ENCODE results near the gene ATP5PB.

Gene ATP5PB

DNA sequence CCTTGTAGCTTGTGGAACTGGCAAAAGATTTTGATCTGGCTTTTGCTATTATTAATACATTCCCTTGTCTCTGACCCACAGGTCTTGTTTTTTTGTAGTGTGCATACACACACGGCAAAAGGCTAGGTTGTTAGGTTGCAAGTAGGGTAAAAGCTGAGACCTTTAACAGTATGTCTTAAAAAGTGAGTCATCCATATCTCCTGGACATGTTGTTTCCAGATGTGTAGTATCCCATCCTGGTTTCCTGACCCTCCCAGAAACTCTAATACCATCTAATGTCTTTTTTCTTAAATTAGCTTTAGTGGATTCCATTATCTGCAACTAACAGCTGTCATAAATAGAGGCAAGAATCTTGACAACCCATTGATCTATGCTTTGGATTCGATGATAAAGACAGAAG is 36.4 kb upstream of the ATP5PB start:
- DNase-seq (ENCODE audit: low read depth) = no peak
- TF ChIP-seq, protein P1, sequence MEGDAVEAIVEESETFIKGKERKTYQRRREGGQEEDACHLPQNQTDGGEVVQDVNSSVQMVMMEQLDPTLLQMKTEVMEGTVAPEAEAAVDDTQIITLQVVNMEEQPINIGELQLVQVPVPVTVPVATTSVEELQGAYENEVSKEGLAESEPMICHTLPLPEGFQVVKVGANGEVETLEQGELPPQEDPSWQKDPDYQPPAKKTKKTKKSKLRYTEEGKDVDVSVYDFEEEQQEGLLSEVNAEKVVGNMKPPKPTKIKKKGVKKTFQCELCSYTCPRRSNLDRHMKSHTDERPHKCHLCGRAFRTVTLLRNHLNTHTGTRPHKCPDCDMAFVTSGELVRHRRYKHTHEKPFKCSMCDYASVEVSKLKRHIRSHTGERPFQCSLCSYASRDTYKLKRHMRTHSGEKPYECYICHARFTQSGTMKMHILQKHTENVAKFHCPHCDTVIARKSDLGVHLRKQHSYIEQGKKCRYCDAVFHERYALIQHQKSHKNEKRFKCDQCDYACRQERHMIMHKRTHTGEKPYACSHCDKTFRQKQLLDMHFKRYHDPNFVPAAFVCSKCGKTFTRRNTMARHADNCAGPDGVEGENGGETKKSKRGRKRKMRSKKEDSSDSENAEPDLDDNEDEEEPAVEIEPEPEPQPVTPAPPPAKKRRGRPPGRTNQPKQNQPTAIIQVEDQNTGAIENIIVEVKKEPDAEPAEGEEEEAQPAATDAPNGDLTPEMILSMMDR (IDR thresholded peaks at IDR 0.05; ENCODE audit: control insufficient read depth, extremely low read depth, insufficient read depth) = no peak
- no peak overlapping the region for H3K4me3 ChIP-seq (ENCODE audit: low read depth, low read length)

DNA sequence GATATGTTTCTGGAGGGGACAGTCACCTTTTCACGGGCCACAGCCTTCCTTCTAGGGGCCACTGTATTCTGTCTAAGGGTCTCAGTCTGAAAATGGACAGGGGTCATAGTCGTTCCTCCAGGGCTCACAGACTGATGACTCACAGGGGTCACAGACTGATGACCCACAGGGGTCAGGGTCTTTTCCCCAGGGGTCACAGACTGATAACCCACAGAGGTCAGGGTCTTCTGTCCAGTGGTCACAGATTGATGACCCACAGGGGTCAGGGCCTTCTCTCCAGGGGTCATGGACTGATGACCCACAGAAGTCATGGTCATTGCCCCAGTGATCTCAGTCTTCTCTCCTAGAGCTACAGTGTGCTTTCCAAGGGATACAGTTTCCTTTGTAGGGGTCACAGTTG is 34.5 kb upstream of the ATP5PB start:
- DNase-seq (ENCODE audit: low read depth) = no peak
- TF ChIP-seq, protein P1 (IDR thresholded peaks at IDR 0.05; ENCODE audit: control insufficient read depth, extremely low read depth, insufficient read depth) = no peak
- no peak overlapping the region for H3K4me3 ChIP-seq (ENCODE audit: low read depth, low read length)

DNA sequence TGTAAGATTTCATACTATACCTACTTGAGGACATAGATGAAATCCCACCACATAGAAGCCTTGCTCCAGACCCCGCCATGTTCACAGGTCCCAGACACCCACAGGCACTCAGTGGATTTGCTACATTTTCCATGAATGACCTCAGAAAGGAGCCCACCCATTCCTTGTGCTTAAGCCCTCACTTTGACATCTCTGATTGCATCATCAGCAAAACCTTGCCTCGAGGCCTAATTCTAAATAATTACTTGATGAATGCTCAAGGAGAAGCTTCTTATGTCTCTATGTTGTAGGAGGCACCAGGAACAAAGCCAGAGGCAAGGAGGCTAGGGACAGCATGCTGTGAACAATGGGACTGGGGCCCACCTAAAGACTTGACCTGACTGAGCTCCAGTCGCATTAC is 33.8 kb upstream of the ATP5PB start:
- TF ChIP-seq, protein P1 (IDR thresholded peaks at IDR 0.05; ENCODE audit: control insufficient read depth, extremely low read depth, insufficient read depth) = no peak
- DNase-seq (ENCODE audit: low read depth) = no peak
- H3K4me3 ChIP-seq (ENCODE audit: low read depth, low read length) = no peak overlapping the region

DNA sequence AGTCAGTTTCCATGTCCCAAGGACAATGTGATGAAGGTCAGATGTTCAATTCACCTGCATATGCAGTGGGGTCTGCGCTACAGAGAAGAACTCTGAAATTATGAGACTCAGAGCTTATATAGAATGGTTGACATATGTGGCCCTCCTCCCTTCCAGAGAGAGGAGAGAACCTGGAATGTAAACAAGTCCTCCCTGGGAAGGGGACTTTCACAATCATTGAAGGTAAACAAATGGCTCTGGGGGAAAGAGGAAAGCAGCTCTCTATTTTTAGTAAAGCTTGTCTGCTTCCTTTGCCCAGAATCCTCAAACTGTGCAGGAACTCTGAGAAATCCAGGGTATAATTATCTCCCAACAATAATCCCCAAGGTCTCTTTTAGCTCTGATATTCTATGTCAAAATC is 31.5 kb upstream of the ATP5PB start:
- TF ChIP-seq, protein P1 (IDR thresholded peaks at IDR 0.05; ENCODE audit: control insufficient read depth, extremely low read depth, insufficient read depth) = no peak
- no peak overlapping the region for H3K4me3 ChIP-seq (ENCODE audit: low read depth, low read length)
- DNase-seq (ENCODE audit: low read depth) = no peak

DNA sequence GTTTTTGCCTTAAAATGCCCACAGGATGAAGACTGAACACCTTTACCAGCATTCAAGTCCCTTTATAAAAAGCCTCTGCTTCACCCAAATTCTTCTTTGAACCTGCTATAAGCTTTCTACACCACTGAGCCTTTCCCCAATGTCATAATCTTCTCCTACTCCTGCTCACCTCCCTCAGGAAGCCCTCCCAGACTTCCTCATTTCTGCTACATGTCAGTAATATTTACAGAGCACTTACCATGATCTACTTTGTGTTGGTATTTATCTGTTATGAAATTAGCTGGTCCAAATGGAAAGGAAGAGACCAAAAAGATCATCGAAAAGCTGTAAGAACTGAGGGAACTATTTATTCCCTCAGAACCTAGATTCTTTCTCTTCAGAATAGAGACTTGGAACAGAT is 30.2 kb upstream of the ATP5PB start:
- TF ChIP-seq, protein P1 (IDR thresholded peaks at IDR 0.05; ENCODE audit: control insufficient read depth, extremely low read depth, insufficient read depth) = no peak
- no peak overlapping the region for H3K4me3 ChIP-seq (ENCODE audit: low read depth, low read length)
- no peak for DNase-seq (ENCODE audit: low read depth)

DNA sequence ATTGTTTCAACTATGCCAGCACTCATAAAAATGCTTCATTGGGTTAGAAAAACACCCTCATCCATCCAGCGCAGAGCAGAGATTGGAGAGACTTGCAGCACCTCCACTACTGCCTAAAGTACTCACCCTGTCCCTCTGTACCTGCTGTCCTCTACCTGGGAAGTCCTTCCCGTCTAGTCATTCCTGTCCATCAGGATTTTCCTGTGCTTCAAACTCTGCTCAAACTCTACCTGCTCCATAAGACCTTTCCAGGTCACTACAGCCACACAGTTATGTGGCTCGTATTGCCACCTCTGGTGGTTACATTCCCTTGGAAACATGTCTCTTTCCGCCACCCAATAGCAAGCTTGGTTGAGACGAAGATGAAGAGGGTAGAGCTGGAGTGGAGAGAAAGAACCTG is 28.9 kb upstream of the ATP5PB start:
- H3K4me3 ChIP-seq (ENCODE audit: low read depth, low read length) = no peak overlapping the region
- peak; percentile 64 for DNase-seq (ENCODE audit: low read depth)
- TF ChIP-seq, protein P1 (IDR thresholded peaks at IDR 0.05; ENCODE audit: control insufficient read depth, extremely low read depth, insufficient read depth) = no peak

DNA sequence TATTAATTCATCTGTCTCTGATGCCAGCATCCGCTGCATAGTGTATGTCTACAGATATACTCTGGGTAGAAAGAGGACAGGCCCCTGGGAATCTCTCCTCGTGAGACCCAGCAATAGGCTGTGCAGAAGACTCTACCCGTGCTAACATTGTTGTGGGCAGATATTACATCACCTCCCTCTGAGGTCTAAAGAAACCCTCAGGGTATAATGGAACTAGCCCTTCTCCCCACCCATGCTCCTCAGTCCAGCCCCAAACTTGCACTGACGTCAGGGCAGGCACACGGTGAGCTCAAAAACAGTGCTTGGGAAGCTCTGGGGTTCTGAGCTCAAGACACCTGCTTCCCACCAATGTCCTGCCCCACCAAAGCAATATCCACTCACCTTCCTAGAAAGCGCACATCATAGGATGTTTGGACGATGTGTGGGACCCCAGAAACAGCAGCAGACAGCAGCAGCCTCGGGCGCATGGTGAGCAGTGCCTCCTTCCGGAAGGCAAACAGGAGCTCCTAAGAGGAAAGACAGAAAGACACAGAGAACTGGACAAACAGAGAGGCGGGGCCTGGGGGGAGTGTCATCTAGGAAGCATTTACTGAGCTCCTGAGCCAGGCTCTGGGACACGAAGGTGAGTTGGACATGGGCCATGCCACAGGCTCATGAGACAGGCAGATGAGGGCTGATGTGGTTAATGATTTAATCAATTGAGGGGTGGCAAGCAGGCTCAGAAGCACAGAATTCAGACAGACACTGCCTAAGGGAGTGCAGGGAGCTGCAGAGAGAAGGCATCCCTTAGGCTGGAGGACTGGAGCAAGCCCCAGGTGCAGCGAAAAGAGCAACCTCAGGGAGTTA is 26.5 kb upstream of the ATP5PB start:
- peak; percentile 46 for DNase-seq (ENCODE audit: low read depth)
- H3K4me3 ChIP-seq (ENCODE audit: low read depth, low read length) = peak overlapping the region; percentile 7; the same call in 1 of the 2 replicates
- TF ChIP-seq, protein P1 (IDR thresholded peaks at IDR 0.05; ENCODE audit: control insufficient read depth, extremely low read depth, insufficient read depth) = peak; percentile 21
